Occipital lobe (tissue), 2 donors: ENCODE data around the gene TMPRSS6. TPM values are rescaled to one million over a fixed set of nuclear protein-coding genes. Genes with fewer than 3 reads are reported as not detected.
"Not testable (repeated sequence)": the region's sequence is repeated elsewhere in the genome, so short reads cannot be mapped to it uniquely, and the experiment has no call there.

Source experiments
- DNase-seq: peaks from one replicate; lab custom pipeline; 2025; lab: John Stamatoyannopoulos, UW
- total RNA-seq: library from RNA; depleted of rRNA; stranded (reverse); fragments of >200 nt; gene quantifications from one replicate; pipeline ENCODE4 v1.2.3, GENCODE V29; 2014

The TMPRSS6 gene
- total RNA-seq, 1 donor from 2014 or later = not detected

- no peak for DNase-seq
Measured at GRCh38 chr22:37088750-37089408, 20.6 kb downstream of the TMPRSS6 start.

- no peak for DNase-seq
Measured at GRCh38 chr22:37088108-37088605, 21.4 kb downstream of the TMPRSS6 start.

DNA sequence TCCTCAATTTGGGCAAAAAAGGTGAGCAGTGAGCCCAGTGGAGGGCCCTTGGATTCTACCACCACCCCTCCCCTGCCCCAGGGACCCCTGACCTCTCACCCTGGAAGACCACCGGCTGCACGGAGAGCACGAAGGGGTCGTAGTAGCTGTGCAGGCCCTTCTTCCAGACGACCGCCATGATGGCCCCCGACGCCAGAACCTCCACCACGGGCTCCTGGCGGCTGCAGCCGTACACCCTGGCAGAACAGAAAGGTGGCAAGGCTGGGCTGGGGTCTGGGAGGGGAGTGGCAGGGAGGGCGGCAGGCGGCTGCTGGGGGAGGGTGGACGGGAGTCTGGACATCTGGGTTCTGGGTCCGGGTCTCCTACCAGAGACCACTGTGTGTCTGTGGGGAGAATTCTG, 23.3 kb downstream of the TMPRSS6 start:
- DNase-seq = no peak

GRCh38 chr22:37084385-37084784, 25.1 kb downstream of the TMPRSS6 start:
- no peak for DNase-seq

- no peak for DNase-seq
Measured at GRCh38 chr22:37083914-37084313, 25.6 kb downstream of the TMPRSS6 start.

DNA sequence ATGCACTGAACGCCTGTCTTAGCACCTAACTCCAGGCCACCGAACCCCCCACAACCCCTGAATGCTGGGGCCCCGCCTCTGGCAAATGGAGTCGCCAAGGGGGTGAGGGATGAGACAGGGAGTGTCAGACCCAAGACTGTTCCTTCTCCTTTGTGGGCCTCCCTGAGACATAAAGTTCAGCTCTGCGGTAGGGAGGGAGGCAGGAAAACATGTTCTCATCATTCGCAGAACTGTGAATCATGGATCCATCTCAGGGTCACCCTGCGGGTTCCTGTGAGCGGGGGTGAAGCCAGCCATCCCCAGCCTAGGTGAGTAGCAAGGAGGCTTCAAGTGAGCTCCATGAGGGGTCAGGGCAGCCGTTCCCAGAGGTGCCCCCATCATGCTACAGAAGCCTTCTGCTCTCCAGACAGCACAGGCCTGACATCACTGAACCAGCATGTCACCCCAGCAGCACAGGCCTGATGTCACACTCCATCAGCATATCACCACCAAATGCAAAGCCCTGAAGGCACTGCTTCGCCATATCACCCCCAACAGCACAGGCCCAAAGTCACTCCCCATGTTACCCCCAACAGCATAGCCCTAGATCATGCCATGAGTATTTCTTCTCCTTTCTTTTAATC, 27.2 kb downstream of the TMPRSS6 start:
- no peak for DNase-seq

DNA sequence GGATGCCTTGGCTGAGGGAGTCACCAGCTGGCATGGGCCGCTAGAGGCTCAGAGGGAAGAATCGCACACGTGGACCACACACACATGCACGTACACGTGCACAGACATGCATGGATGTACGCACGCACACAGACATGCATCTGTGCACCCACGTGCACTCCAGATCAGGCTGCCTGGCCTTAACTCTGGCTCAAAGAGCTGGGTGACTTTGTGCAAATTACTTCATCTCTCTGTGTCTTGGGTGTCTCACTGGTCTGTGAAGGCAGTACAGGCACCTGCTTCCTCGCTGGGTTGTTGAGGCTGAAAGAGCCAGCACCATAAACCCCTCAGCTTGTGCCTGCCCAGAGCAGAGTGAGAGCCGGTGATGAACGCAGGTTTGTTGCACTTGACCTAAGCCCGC, 28.7 kb downstream of the TMPRSS6 start:
- DNase-seq = no peak

GRCh38 chr22:37080438-37080837, 29.1 kb downstream of the TMPRSS6 start:
- no peak for DNase-seq

GRCh38 chr22:37079668-37080171, 29.8 kb downstream of the TMPRSS6 start:
- no peak for DNase-seq

DNA sequence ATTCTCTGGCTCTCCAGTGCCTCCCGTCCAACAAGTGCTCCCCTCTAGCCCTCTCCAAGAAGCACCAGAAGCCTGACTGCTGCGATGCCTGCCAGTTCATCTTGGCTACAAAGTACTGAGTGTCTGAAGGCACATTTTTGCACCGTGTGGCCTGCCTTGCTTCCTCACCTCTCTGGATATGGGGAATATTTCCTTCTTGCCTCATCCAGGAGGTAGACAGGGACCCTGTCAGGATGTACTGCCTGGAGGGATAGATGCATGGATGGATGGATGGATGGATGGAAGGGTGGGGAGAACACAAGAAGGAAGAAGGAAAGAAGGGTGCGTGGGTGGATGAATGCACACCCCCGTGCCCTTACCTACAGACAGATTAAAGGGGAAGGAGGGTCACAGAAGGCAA, 30.4 kb downstream of the TMPRSS6 start:
- no peak for DNase-seq

GRCh38 chr22:37077802-37078448, 31.6 kb downstream of the TMPRSS6 start:
- DNase-seq = no peak

DNA sequence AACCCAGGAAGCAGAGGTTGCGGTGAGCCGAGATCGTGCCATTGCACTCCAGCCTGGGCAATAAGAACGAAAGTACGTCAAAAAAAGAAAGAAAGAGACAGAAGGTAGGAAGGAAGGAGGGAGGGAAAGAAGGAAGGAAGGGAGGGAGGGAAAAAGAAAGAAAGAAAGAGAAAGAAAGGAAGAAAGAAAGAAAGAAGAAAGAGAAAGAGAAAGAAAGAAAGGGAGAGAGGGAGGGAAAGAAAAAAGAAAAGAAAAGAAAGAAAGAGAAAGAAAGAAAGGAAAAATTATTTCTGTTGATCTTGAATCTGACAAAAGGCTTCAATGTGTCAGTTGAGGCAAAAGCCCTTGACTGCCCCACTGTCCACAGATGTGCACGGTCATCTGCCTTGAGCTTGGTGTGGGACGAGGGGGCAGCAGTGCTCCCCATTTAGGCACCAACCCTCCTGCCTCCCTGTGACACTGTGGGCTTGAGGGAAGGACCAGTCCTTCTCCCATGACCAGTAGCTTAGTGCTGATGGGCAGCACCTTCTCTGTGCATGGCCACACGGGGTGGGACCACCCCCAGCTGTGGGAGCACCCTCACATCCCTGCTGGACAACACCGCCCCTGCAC, 33.6 kb downstream of the TMPRSS6 start:
- no peak for DNase-seq

- DNase-seq = no peak
Measured at GRCh38 chr22:37075046-37075445, 34.5 kb downstream of the TMPRSS6 start.

GRCh38 chr22:37074537-37074936, 35.0 kb downstream of the TMPRSS6 start:
- no peak for DNase-seq

- DNase-seq = no peak
Measured at GRCh38 chr22:37072673-37073072, 36.8 kb downstream of the TMPRSS6 start.

GRCh38 chr22:37071850-37072592, 37.5 kb downstream of the TMPRSS6 start:
- not testable (repeated sequence) for DNase-seq

DNA sequence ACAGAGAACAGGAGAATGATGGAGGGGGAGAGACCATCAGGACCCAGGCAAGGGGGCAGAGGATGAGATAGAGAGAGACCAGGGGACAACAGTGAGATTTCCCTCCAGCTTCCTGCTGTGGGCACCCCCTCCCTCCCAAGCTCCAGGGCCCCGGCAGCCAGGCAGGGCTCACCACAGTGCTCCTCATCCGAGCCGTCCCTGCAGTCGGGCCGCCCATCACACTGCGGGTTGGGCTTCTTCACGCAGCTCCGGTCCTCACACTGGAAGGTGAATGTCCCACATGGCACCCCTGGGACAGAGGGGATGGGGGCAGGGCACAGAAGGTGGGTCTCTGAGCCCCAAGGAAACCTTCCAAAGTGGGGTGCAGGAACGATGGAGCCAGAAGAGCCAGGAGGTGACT, 38.8 kb downstream of the TMPRSS6 start:
- no peak for DNase-seq

DNA sequence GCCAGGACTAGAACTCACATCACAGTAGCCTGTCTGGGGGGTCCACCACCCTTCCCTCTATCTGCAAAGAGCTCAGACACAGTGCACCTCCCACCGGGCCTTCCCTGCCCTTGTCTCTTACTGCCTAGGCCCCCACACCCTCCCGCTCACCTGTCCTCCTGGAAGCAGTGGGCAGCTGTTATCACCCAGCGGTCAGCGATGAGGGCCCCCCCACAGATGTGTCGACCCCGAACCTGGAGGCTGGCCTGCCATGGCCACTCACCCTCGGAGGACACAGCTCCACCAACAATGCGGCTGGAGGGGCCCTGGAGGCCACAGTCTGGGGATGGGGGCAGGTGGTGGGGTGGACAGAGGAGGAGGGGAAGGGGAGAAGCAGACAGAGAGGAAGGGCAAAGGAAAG, 39.2 kb downstream of the TMPRSS6 start:
- DNase-seq = no peak

GRCh38 chr22:37069719-37070118, 39.8 kb downstream of the TMPRSS6 start:
- no peak for DNase-seq

DNA sequence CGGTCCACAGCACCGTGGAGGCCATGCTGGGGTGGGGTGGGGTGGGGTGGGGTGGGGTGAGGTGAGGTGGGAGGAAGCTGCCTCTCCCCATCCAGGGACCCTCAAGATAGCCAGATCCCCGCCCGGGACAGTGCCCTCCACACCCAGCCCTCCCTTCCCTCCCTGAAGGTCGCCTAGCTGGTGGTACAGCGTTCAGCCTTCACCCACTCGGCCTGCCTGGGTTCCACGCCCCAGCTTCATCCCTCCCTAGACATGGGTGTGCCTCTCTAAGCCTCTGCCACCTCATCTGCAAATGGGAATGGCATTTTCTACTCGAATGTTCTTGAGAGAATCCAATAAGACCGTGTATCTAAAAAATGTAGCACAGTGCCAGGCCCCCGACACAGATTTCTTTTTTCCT, 40.2 kb downstream of the TMPRSS6 start:
- no peak for DNase-seq

GRCh38 chr22:37068859-37069258, 40.7 kb downstream of the TMPRSS6 start:
- DNase-seq = no peak
